ENCODE results near the gene PARP11. TPM values are rescaled to one million over a fixed set of nuclear protein-coding genes. Genes with fewer than 3 reads are reported as not detected.
A peak's percentile ranks its signal among the peaks of the same experiment; 100 is the strongest.

Gene PARP11
- total RNA-seq, 1 donor from 2014 or later: 10.4 TPM

GRCh38 chr12:3882896-3883564 is 9.8 kb upstream of the PARP11 start:
- Histone ChIP-seq H3K4me1 (ENCODE audit: insufficient read depth, low read length) (no peaks in the 10 kb centered on the region), H3K4me3 (ENCODE audit: insufficient read depth, low read depth, low read length) (no peak overlapping the region), H3K27me3 (ENCODE audit: insufficient read depth, low read length) (peaks cover 31% of the 10 kb centered on the region), H3K9me3 (ENCODE audit: insufficient read depth, low read depth, low read length) (no peaks in the 10 kb centered on the region), H3K27ac (ENCODE audit: low read depth, low read length) (no peak overlapping the region), H3K9ac (ENCODE audit: low read length) (no peak overlapping the region), H3K4me2 (ENCODE audit: low read length) (no peak overlapping the region), H3K79me2 (ENCODE audit: insufficient read depth, low read length) (no peaks in the 10 kb centered on the region), H2AFZ (ENCODE audit: low read depth, low read length) (no peak overlapping the region), H3K36me3 (ENCODE audit: insufficient read depth, low read length) (no peaks in the 10 kb centered on the region), H4K20me1 (ENCODE audit: insufficient read depth, low read length) (no peaks in the 10 kb centered on the region)
- no peak for FAIRE-seq
- H3K27me3 Mint-ChIP-seq (ENCODE audit: low read depth, unreplicated experiment): peaks cover 8% of the 10 kb centered on the region
- no peaks in the 10 kb centered on the region for H3K36me3 Mint-ChIP-seq (ENCODE audit: low read depth, unreplicated experiment)
- H3K27ac Mint-ChIP-seq (ENCODE audit: unreplicated experiment): no peak overlapping the region
- TF ChIP-seq EZH2 (IDR thresholded peaks at IDR 0.05; ENCODE audit: insufficient read depth, low read length): no peak
- TF ChIP-seq, protein P1, sequence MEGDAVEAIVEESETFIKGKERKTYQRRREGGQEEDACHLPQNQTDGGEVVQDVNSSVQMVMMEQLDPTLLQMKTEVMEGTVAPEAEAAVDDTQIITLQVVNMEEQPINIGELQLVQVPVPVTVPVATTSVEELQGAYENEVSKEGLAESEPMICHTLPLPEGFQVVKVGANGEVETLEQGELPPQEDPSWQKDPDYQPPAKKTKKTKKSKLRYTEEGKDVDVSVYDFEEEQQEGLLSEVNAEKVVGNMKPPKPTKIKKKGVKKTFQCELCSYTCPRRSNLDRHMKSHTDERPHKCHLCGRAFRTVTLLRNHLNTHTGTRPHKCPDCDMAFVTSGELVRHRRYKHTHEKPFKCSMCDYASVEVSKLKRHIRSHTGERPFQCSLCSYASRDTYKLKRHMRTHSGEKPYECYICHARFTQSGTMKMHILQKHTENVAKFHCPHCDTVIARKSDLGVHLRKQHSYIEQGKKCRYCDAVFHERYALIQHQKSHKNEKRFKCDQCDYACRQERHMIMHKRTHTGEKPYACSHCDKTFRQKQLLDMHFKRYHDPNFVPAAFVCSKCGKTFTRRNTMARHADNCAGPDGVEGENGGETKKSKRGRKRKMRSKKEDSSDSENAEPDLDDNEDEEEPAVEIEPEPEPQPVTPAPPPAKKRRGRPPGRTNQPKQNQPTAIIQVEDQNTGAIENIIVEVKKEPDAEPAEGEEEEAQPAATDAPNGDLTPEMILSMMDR (IDR thresholded peaks at IDR 0.05; ENCODE audit: insufficient read depth, low read depth, low read length): peak; percentile 16
- H3K9me3 Mint-ChIP-seq (ENCODE audit: unreplicated experiment): peaks cover 2% of the 10 kb centered on the region
- H3K4me3 Mint-ChIP-seq (ENCODE audit: unreplicated experiment): no peak overlapping the region
- peaks cover 6% of the 10 kb centered on the region for H3K4me1 Mint-ChIP-seq (ENCODE audit: low read depth, unreplicated experiment)
- no peak for DNase-seq (ENCODE audit: low read depth)

DNA sequence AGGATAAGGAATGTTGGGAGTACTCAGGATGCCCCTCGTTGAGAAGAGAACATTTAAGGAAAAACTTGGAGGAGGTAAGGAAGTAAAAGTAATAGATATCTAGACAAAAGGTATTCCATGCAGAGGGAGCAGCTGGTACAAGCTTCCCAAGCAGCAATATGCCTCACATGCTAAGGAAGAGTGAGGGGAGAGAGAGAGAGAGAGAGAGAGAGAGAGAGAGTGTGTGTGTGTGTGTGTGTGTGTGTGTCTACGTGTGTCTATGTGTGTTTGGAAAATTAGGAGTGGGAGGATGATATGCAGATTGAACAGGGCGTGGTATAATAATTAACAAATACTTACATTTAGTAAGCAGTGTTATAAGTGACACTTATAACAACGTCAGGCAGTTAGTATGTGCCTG is 9.2 kb upstream of the PARP11 start:
- Mint-ChIP-seq H3K27ac (ENCODE audit: unreplicated experiment) (no peak overlapping the region), H3K4me3 (ENCODE audit: unreplicated experiment) (no peak overlapping the region), H3K27me3 (ENCODE audit: low read depth, unreplicated experiment) (peaks cover 8% of the 10 kb centered on the region), H3K36me3 (ENCODE audit: low read depth, unreplicated experiment) (no peaks in the 10 kb centered on the region), H3K4me1 (ENCODE audit: low read depth, unreplicated experiment) (peaks cover 6% of the 10 kb centered on the region), H3K9me3 (ENCODE audit: unreplicated experiment) (peaks cover 8% of the 10 kb centered on the region)
- H4K20me1 ChIP-seq (ENCODE audit: insufficient read depth, low read length): no peaks in the 10 kb centered on the region
- no peaks in the 10 kb centered on the region for H3K79me2 ChIP-seq (ENCODE audit: insufficient read depth, low read length)
- H3K4me2 ChIP-seq (ENCODE audit: low read length): no peak overlapping the region
- no peak for FAIRE-seq
- no peaks in the 10 kb centered on the region for H3K9me3 ChIP-seq (ENCODE audit: insufficient read depth, low read depth, low read length)
- H3K27ac ChIP-seq (ENCODE audit: low read depth, low read length): no peak overlapping the region
- DNase-seq (ENCODE audit: low read depth): no peak
- no peaks in the 10 kb centered on the region for H3K36me3 ChIP-seq (ENCODE audit: insufficient read depth, low read length)
- H3K4me3 ChIP-seq (ENCODE audit: insufficient read depth, low read depth, low read length): no peak overlapping the region
- H2AFZ ChIP-seq (ENCODE audit: low read depth, low read length): no peak overlapping the region
- TF ChIP-seq EZH2 (IDR thresholded peaks at IDR 0.05; ENCODE audit: insufficient read depth, low read length): no peak
- TF ChIP-seq, protein P1 (IDR thresholded peaks at IDR 0.05; ENCODE audit: insufficient read depth, low read depth, low read length): no peak
- no peaks in the 10 kb centered on the region for H3K4me1 ChIP-seq (ENCODE audit: insufficient read depth, low read length)
- H3K9ac ChIP-seq (ENCODE audit: low read length): no peak overlapping the region
- H3K27me3 ChIP-seq (ENCODE audit: insufficient read depth, low read length): peaks cover 31% of the 10 kb centered on the region

GRCh38 chr12:3881281-3881950 is 8.2 kb upstream of the PARP11 start:
- H4K20me1 ChIP-seq (ENCODE audit: insufficient read depth, low read length): no peaks in the 10 kb centered on the region
- peaks cover 8% of the 10 kb centered on the region for H3K27me3 Mint-ChIP-seq (ENCODE audit: low read depth, unreplicated experiment)
- H3K4me3 Mint-ChIP-seq (ENCODE audit: unreplicated experiment): no peak overlapping the region
- no peak overlapping the region for H2AFZ ChIP-seq (ENCODE audit: low read depth, low read length)
- no peak overlapping the region for H3K9ac ChIP-seq (ENCODE audit: low read length)
- FAIRE-seq (no peak), DNase-seq (ENCODE audit: low read depth) (no peak)
- no peaks in the 10 kb centered on the region for H3K36me3 ChIP-seq (ENCODE audit: insufficient read depth, low read length)
- H3K4me3 ChIP-seq (ENCODE audit: insufficient read depth, low read depth, low read length): no peak overlapping the region
- H3K36me3 Mint-ChIP-seq (ENCODE audit: low read depth, unreplicated experiment): no peaks in the 10 kb centered on the region
- peaks cover 8% of the 10 kb centered on the region for H3K9me3 Mint-ChIP-seq (ENCODE audit: unreplicated experiment)
- H3K27ac Mint-ChIP-seq (ENCODE audit: unreplicated experiment): no peak overlapping the region
- H3K4me1 Mint-ChIP-seq (ENCODE audit: low read depth, unreplicated experiment): peaks cover 6% of the 10 kb centered on the region
- no peaks in the 10 kb centered on the region for H3K79me2 ChIP-seq (ENCODE audit: insufficient read depth, low read length)
- no peaks in the 10 kb centered on the region for H3K9me3 ChIP-seq (ENCODE audit: insufficient read depth, low read depth, low read length)
- H3K4me2 ChIP-seq (ENCODE audit: low read length): peak overlapping the region; percentile 48
- H3K4me1 ChIP-seq (ENCODE audit: insufficient read depth, low read length): no peaks in the 10 kb centered on the region
- no peak overlapping the region for H3K27ac ChIP-seq (ENCODE audit: low read depth, low read length)
- TF ChIP-seq EZH2 (IDR thresholded peaks at IDR 0.05; ENCODE audit: insufficient read depth, low read length): no peak
- TF ChIP-seq, protein P1 (IDR thresholded peaks at IDR 0.05; ENCODE audit: insufficient read depth, low read depth, low read length): no peak
- peaks cover 29% of the 10 kb centered on the region for H3K27me3 ChIP-seq (ENCODE audit: insufficient read depth, low read length)
